Measurements from ENCODE around the gene S100A14. TPM values are rescaled to one million over a fixed set of nuclear protein-coding genes. Genes with fewer than 3 reads are reported as not detected.
"Not testable (repeated sequence)": the region's sequence is repeated elsewhere in the genome, so short reads cannot be mapped to it uniquely, and the experiment has no call there.

S100A14 gene
- total and polyA plus RNA-seq, 2 of the 4 experiments (the other 2 are of a cell fraction) = 0.10 TPM; not detected in 1

- ChIA-PET CTCF (interaction anchor here (1.1 kb wide), 1 partner anchor 68 kb away, joined by 3 read pairs; no protein-coding TSS in a partner anchor), POLR2A (ENCODE audit: unreplicated experiment) (interaction anchor here (0.7 kb wide), 1 partner anchor 518 kb away, joined by 9 read pairs; no protein-coding TSS in a partner anchor)
- H3K9me1 ChIP-seq (ENCODE audit: insufficient read depth, low read length); H4K5ac ChIP-seq (ENCODE audit: low read depth, low read length); dilution Hi-C loops (cut with HindIII; ENCODE audit: low sequenced_read_pairs, unreplicated experiment); H3K4me2 ChIP-seq (ENCODE audit: low read depth, low read length); H3K23ac ChIP-seq (ENCODE audit: low read depth, low read length); H2BK120ac ChIP-seq (ENCODE audit: low read depth, low read length); H4K8ac ChIP-seq (ENCODE audit: low read depth in 2 of 2, low read length in 2 of 2); H3K4me3 ChIP-seq (ENCODE audit: insufficient read depth, low read depth, low read length); H3K9me3 ChIP-seq (ENCODE audit: control insufficient read depth, insufficient read depth, low read length); BruUV-seq (replicated peaks); ATAC-seq (ENCODE audit: low read depth); H3K18ac ChIP-seq (ENCODE audit: low read depth, low read length); H3K56ac ChIP-seq (ENCODE audit: extremely low read depth, insufficient read depth, low read length); H2BK20ac ChIP-seq (ENCODE audit: low read depth, low read length); intact Hi-C loops (cut with micrococcal nuclease); H3K27me3 ChIP-seq (ENCODE audit: control insufficient read depth, insufficient read depth, low read length); H3K4ac ChIP-seq (ENCODE audit: low read depth, low read length); H2BK5ac ChIP-seq (ENCODE audit: low read depth, low read length, poor library complexity, severe bottlenecking); H3K27ac ChIP-seq (ENCODE audit: insufficient read depth, low read length); H3K9ac ChIP-seq (ENCODE audit: low read depth, low read length); H2AK5ac ChIP-seq (ENCODE audit: low read depth, low read length); H2AK9ac ChIP-seq (replicated peaks; ENCODE audit: low read depth, low read length, poor library complexity); H2BK15ac ChIP-seq (ENCODE audit: low read depth, low read length); H3K14ac ChIP-seq (replicated peaks; ENCODE audit: low read depth, low read length); H2AFZ ChIP-seq (replicated peaks; ENCODE audit: low read length, poor library complexity); H3K4me1 ChIP-seq (ENCODE audit: control insufficient read depth, insufficient read depth, low read length); H4K91ac ChIP-seq (ENCODE audit: insufficient read depth, low read depth, low read length); DNase-seq: not testable (repeated sequence)
- WGBS, 2 experiments (ENCODE audit: extremely low coverage in 2 of 2, insufficient read length in 1 of 2) = no CpG with 5 or more reads among the region's 5 CpGs
- H3K79me1 ChIP-seq (ENCODE audit: low read depth in 1 of 2, low read length in 2 of 2) = peaks cover 43 to 81% of the 10 kb centered on the region in 2 experiments
- H3K36me3 ChIP-seq (ENCODE audit: control insufficient read depth, insufficient read depth, low read length) = peaks cover 62% of the 10 kb centered on the region
- in situ Hi-C loops (cut with MboI; ENCODE audit: low sequenced_read_pairs) = loop anchor here (10.0 kb wide), 1 partner anchor 125 kb away; no protein-coding TSS in a partner anchor
- H4K20me1 ChIP-seq (ENCODE audit: insufficient read depth, low read length) = peaks cover 27% of the 10 kb centered on the region
Measured at GRCh38 chr1:153640213-153640612, 24.1 kb upstream of the S100A14 start.
